D721Med (cell line): ENCODE results near the gene GSTO1.

ENCODE experiments used
- DNase-seq: peaks from one replicate; pipeline ENCODE4 v3.0.0; 2011; ENCODE audit warnings: low spot score; ENCODE audit not compliant: insufficient read length
- FAIRE-seq: peaks from 2 replicates; lab custom pipeline; 2011; peaks lifted over from hg19 to GRCh38; lab: Jason Lieb, UNC
- CTCF ChIP-seq: IDR thresholded peaks from 2 replicates; pipeline ENCODE4 v1.5.1; 2012; ENCODE audit warnings: mild to moderate bottlenecking, control low read depth; ENCODE audit not compliant: insufficient read depth; ENCODE audit errors: missing control alignments

GSTO1 gene

GRCh38 chr10:104277785-104278184, 23.1 kb downstream of the GSTO1 start:
- FAIRE-seq (no peak), DNase-seq (no peak)
- no peak for TF ChIP-seq CTCF

- TF ChIP-seq CTCF = no peak
- FAIRE-seq = no peak
- DNase-seq = no peak
Observed at GRCh38 chr10:104279550-104280259, 25.0 kb downstream of the GSTO1 start.

- no peak for TF ChIP-seq CTCF
- no peak for FAIRE-seq
- DNase-seq = no peak
Observed at GRCh38 chr10:104281694-104282093, 27.0 kb downstream of the GSTO1 start.

DNA sequence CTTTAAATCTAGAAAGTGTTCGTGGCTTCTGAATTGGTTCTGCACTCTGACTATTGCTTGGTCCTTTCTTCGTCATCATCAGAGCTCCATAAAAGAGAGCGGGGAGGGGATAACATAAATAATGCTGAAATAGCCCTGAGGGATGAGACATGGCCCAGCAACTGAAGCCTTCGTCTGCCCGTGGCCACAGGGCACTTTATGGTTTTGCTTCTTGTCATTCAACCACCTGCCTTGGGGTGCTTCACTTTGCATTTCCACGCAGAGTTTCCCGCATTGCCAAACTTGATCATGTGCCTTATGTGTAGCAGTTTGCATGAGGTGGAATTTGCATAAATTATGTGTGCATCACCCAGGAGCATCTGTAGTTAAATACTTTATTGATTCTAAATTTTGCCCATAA, 30.2 kb downstream of the GSTO1 start:
- FAIRE-seq (no peak), DNase-seq (no peak)
- no peak for TF ChIP-seq CTCF

- DNase-seq = no peak
- no peak for TF ChIP-seq CTCF
- no peak for FAIRE-seq
Observed at GRCh38 chr10:104286939-104287338, 32.2 kb downstream of the GSTO1 start.

GRCh38 chr10:104288355-104288754, 33.7 kb downstream of the GSTO1 start:
- no peak for TF ChIP-seq CTCF
- FAIRE-seq = no peak

DNA sequence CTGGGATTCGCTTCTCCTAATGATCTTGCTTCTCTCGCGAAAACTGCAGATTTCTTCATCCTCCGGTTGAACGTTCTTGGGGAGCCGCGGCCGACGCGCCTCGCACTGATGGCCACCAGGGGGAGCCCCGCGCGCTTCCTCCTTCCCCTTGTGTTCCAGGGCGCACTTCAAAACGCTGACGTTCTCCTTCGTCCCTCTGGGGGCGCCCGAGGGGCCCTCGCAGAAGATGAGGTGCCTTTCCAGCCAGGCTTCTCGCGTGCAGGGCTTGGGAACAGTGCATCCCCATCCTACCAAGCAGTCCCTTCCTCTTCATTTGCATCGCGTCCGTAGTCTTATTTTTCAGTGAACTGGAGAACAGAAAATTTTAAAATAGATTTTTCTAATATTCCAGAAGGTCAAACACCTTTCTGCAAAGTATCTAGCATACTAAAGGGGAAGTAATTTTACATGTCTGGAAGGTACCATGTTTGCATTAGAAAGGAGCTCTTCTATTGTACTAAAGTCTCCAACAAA, 36.8 kb downstream of the GSTO1 start:
- FAIRE-seq (no peak), DNase-seq (peak; percentile 72)
- peak; percentile 98 for TF ChIP-seq CTCF

More at GRCh38 chr10:104288355-104288754, 33.7 kb downstream of the GSTO1 start:
- no peak for DNase-seq
